GM19351 (cell line): ENCODE measurements around the gene HDHD5.

ENCODE experiments used
- ATAC-seq: cut with Tn5 transposase; IDR thresholded peaks from one replicate; pipeline ENCODE4 v1.9.1; 2021; ENCODE audit warnings: mild to moderate bottlenecking, moderate library complexity; ENCODE audit not compliant: unreplicated experiment

The HDHD5 gene

GRCh38 chr22:17158568-17159503, at the start of gene HDHD5:
Gene HDHD5, minus strand, starts transcription at chr22:17159277. Its CDS starts 26 bp downstream, at chr22:17159251.
- ATAC-seq = peak; percentile 68

GRCh38 chr22:17205432-17205831, 46.4 kb upstream of the HDHD5 start:
- ATAC-seq = no peak

- no peak for ATAC-seq
These were observed 42.3 kb upstream of the HDHD5 start for GRCh38 chr22:17201285-17201945.

- no peak for ATAC-seq
These were observed 40.1 kb upstream of the HDHD5 start for GRCh38 chr22:17199003-17199731.

GRCh38 chr22:17198170-17199002, 39.3 kb upstream of the HDHD5 start:
- ATAC-seq = no peak

GRCh38 chr22:17194213-17194612, 35.1 kb upstream of the HDHD5 start:
- no peak for ATAC-seq

- no peak for ATAC-seq
These were observed 33.1 kb upstream of the HDHD5 start for GRCh38 chr22:17192186-17192585.

- ATAC-seq = no peak
These were observed 32.2 kb upstream of the HDHD5 start for GRCh38 chr22:17191163-17191784.

GRCh38 chr22:17190702-17191101, 31.6 kb upstream of the HDHD5 start:
- ATAC-seq = no peak

GRCh38 chr22:17176715-17177114, 17.6 kb upstream of the HDHD5 start:
- no peak for ATAC-seq

- peak; percentile 10 for ATAC-seq
These were observed 13.2 kb upstream of the HDHD5 start for GRCh38 chr22:17172029-17172833.

GRCh38 chr22:17171153-17172028, 12.3 kb upstream of the HDHD5 start:
- ATAC-seq = peak; percentile 90

- ATAC-seq = no peak
These were observed 8.4 kb upstream of the HDHD5 start for GRCh38 chr22:17167486-17167885.

GRCh38 chr22:17164392-17165024, 5.4 kb upstream of the HDHD5 start:
- no peak for ATAC-seq

GRCh38 chr22:17162731-17163130, 3.7 kb upstream of the HDHD5 start:
- no peak for ATAC-seq

- no peak for ATAC-seq
These were observed 2.9 kb upstream of the HDHD5 start for GRCh38 chr22:17161991-17162390.

GRCh38 chr22:17159504-17159951, 451 bp upstream of the HDHD5 start:
- ATAC-seq = peak; percentile 24

GRCh38 chr22:17158176-17158567, 905 bp downstream of the HDHD5 start:
- ATAC-seq = no peak
